ENCODE data around the gene MPV17L. TPM values are rescaled to one million over a fixed set of nuclear protein-coding genes. Genes with fewer than 3 reads are reported as not detected.
"Not testable (repeated sequence)": the region's sequence is repeated elsewhere in the genome, so short reads cannot be mapped to it uniquely, and the experiment has no call there.

The MPV17L gene
- total RNA-seq = not detected

DNA sequence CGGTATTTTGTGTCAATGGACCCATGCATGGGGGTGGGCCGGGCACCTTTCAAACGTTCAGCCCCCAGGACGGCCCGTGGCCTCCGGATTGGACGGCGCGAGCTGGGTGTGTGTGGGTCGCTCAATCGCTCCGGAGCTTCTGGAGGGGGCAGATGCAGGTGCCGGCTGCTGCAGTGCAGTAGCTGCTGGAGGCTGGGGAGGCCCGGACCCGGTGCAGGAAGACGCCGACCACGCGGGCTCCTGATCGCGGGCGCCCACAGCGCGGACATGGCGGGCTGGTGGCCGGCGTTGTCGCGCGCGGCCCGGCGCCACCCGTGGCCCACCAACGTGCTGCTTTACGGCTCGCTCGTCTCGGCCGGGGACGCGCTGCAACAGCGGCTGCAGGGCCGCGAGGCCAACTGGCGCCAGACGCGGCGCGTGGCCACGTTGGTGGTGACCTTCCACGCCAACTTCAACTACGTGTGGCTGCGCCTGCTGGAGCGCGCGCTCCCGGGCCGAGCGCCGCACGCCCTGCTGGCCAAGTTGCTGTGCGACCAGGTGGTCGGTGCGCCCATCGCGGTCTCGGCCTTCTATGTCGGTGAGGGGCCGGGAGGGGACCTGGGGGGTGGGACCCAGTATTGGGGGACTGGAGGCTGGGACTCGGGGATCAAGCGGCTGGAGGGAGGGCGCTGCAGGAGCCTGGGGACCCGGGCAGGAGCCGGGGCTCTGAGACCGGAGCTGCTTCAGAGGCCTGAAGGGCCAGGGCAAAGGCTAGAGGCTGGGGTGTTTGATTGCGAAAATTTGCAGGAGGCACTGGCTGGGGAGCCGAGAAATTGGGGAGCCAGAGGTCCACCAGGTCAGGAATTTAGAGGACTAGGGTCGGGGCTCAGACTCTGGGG is at the start of gene MPV17L:
Gene MPV17L, plus strand, starts transcription at position 124 of the 878 bp plus-strand sequence. Its CDS starts 144 bp downstream, at position 268.
- DNase-seq; POLR2A ChIA-PET; H3K36me3 Mint-ChIP-seq (ENCODE audit: low read depth); H3K9me3 Mint-ChIP-seq; H3K4me3 Mint-ChIP-seq; H3K4me1 Mint-ChIP-seq; H3K27ac Mint-ChIP-seq: not testable (repeated sequence)
- H3K27me3 Mint-ChIP-seq = peaks cover 45% of the 10 kb centered on the region
- CTCF ChIA-PET = interaction anchor here (0.5 kb wide), 1 partner anchor 85 kb away, joined by 3 read pairs; no protein-coding TSS in a partner anchor

DNA sequence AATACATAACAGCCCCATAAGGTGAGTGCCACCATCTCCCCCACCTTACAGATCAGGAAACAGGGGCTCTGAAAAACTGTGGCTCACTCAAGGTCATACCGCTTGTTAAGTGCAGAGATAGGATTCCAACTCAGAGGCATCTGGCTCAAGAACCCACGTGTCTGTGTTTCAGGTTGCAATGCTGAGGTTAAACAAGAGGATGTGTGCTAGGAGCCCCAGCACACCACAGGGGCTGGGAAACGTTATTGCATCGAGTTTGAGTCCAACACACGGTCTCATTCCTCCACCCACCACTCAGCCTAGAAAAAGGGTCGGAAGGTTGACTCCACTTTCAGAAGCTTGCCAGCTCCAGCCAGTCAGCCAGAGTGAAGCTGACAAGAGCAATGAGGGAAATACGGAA is 46.8 kb upstream of the MPV17L start:
- CTCF ChIA-PET; POLR2A ChIA-PET; H3K36me3 Mint-ChIP-seq (ENCODE audit: low read depth); H3K27me3 Mint-ChIP-seq; H3K4me1 Mint-ChIP-seq; H3K9me3 Mint-ChIP-seq; H3K4me3 Mint-ChIP-seq; H3K27ac Mint-ChIP-seq; DNase-seq: not testable (repeated sequence)

DNA sequence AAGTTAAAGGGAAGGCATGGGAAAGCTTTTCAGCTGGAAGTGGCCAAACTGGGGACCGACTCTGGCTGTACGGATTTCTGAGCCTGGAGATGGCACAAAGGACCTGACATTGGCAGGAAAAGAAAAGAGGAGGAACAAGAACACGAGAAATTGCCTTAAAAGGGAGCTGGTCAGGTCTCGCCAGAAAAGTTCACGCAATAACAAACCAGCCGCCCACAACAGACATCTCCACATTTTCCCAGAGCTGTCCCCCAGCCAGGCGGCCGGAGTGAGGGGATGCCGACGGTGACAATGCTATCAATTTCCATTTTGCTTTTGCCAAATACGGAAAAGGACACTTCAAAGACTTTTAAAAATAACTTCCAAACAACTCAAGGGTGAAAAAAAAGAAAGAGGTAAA is 44.3 kb upstream of the MPV17L start:
- H3K4me1 Mint-ChIP-seq; H3K9me3 Mint-ChIP-seq; POLR2A ChIA-PET; DNase-seq; H3K27me3 Mint-ChIP-seq; H3K36me3 Mint-ChIP-seq (ENCODE audit: low read depth); H3K4me3 Mint-ChIP-seq; CTCF ChIA-PET; H3K27ac Mint-ChIP-seq: not testable (repeated sequence)

DNA sequence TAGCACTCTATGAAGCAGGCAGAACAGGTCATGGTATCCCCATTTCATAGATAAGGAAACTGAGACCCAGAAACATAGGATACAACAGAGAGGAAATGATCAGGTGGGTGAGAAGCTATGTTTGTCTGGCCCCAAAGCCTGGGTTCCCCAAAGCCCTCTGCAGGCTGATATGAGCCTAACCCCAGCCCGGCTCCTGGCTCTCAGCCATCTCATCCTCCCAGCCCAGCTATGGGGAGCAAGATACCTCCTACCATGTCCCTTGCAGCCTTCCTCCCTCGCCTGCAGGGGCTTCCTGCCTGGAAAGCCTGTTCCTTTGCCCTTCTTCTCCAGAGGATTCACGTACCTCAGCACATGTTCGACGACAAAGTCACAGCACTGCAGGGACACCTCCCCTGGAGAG is 43.8 kb upstream of the MPV17L start:
- CTCF ChIA-PET = not testable (repeated sequence)

DNA sequence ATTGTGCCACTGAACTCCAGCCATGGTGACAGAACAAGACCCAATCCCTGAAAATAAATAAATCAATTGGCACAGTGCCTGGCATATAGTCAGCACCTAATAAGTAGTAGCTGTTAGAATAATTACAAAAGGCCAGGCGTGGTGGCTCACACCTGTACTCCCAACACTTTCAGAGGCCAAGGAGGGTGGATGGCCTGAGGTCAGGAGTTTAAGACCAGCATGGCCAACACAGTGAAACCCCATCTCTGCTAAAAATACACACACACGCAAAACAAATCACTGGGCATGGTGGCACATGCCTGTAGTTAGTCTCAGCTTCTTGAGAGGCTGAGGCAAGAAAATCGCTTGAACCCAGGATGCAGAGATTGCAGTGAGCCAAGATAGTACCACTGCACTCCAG is 42.7 kb upstream of the MPV17L start:
- POLR2A ChIA-PET; H3K4me1 Mint-ChIP-seq; H3K9me3 Mint-ChIP-seq; H3K36me3 Mint-ChIP-seq (ENCODE audit: low read depth); DNase-seq; H3K27me3 Mint-ChIP-seq; H3K4me3 Mint-ChIP-seq; CTCF ChIA-PET; H3K27ac Mint-ChIP-seq: not testable (repeated sequence)

More for the DNA sequence above, 43.8 kb upstream of the MPV17L start:
- POLR2A ChIA-PET; H3K36me3 Mint-ChIP-seq (ENCODE audit: low read depth); H3K9me3 Mint-ChIP-seq; H3K27ac Mint-ChIP-seq; H3K4me3 Mint-ChIP-seq; H3K4me1 Mint-ChIP-seq; H3K27me3 Mint-ChIP-seq; DNase-seq: not testable (repeated sequence)

DNA sequence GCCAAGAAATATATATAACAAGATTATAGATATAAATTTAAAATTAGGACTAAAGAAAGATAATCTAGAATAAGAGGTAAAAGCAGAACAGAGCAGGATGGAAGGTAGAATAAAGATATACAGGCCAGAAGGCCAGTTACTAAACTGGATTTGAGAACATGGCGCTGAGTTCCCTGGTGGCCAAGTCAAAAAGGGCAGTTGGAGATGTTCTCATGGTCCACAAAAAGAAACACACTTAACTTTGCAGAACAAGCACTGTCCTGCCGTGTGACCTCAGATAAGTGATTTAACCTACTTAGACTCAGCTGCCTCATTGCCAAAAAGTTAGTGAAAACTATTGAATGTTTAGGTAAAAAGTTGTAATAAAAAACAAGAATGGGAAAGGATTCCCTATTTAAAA is 40.7 kb upstream of the MPV17L start:
- POLR2A ChIA-PET; H3K4me1 Mint-ChIP-seq; H3K27me3 Mint-ChIP-seq; H3K9me3 Mint-ChIP-seq; CTCF ChIA-PET; DNase-seq; H3K27ac Mint-ChIP-seq; H3K4me3 Mint-ChIP-seq; H3K36me3 Mint-ChIP-seq (ENCODE audit: low read depth): not testable (repeated sequence)

DNA sequence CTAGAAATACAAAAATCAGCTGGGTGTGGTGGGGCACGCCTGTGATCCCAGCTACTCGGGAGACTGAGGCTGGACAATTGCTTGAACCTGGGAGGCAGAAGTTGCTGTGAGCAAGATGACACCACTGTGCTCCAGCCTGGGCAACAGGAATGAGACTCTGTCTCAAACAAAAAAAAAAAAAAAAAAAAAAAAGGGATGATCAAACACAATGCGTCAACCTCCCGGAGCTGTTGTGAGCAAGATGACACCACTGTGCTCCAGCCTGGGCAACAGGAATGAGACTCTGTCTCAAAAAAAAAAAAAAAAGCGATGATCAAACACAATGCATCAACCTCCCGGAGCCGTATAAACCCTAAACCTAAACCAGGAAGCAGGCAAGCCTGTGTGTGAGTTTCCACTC is 38.1 kb upstream of the MPV17L start:
- H3K36me3 Mint-ChIP-seq (ENCODE audit: low read depth); CTCF ChIA-PET; H3K4me1 Mint-ChIP-seq; DNase-seq; H3K9me3 Mint-ChIP-seq; POLR2A ChIA-PET; H3K27me3 Mint-ChIP-seq; H3K27ac Mint-ChIP-seq; H3K4me3 Mint-ChIP-seq: not testable (repeated sequence)

DNA sequence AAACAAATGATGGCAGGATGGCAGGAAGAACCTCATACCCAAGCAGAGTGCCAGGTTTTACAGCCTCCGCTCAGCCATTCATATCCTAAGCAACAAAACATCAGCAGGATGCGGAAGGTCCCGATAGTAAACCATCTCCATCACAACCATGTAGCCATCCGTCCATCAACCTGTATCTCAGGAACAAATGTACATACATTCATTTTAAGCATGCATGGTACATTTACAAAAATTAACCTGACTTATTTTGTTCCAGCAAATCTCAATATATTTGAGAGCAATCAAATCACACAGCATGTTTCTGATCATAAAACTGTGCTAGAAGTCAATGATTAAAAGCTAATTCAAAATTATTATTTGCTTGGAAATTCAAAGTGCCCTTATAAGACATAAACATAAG is 17.4 kb upstream of the MPV17L start, which contains the start of gene NPIPA5:
Gene NPIPA5, minus strand, starts transcription at position 101 of the 400 bp plus-strand sequence. Its CDS starts 0 bp downstream, at position 101.
- H3K4me3 Mint-ChIP-seq; CTCF ChIA-PET; H3K36me3 Mint-ChIP-seq (ENCODE audit: low read depth); H3K27ac Mint-ChIP-seq; DNase-seq; H3K27me3 Mint-ChIP-seq; POLR2A ChIA-PET; H3K4me1 Mint-ChIP-seq; H3K9me3 Mint-ChIP-seq: not testable (repeated sequence)

DNA sequence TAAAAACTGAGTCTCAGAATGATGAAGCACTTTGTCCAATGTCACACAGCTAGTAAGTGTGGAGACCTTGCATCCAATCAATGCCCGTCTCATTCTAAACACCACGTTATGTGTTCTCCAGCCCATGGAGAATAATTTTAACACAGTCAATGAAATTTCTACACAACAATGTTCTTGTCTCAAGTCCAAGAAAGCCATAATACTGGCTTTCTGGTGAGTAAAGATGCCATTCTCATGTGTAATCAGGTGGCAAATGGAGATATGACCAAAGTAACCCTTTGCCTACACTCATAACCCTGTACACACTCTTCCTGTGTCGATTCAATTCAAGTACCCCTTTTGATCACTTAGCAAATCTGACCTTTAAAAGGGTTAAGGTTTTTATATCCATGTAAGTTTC is 12.7 kb upstream of the MPV17L start:
- POLR2A ChIA-PET; H3K27ac Mint-ChIP-seq; H3K4me3 Mint-ChIP-seq; H3K4me1 Mint-ChIP-seq; H3K9me3 Mint-ChIP-seq; H3K27me3 Mint-ChIP-seq; H3K36me3 Mint-ChIP-seq (ENCODE audit: low read depth); CTCF ChIA-PET; DNase-seq: not testable (repeated sequence)

DNA sequence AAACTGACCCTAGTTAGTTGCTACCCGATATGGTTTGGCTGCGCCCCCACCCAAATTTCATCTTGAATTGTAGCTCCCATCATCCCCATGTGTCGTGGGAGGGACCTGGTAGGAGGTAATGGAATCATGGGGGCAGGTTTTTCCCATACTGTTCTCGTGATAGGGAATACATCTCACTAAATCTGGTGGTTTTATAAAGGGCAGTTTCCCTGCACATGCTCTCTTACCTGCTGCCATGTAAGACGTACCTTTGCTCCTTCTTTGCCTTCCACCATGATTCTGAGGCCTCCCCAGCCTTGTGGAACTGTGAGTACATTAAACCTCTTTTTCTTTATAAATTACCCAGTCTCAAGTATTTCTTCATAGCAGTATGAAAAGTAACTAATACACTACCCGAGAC is 7.5 kb upstream of the MPV17L start:
- POLR2A ChIA-PET; DNase-seq; H3K9me3 Mint-ChIP-seq; H3K27me3 Mint-ChIP-seq; CTCF ChIA-PET; H3K4me1 Mint-ChIP-seq; H3K36me3 Mint-ChIP-seq (ENCODE audit: low read depth); H3K27ac Mint-ChIP-seq; H3K4me3 Mint-ChIP-seq: not testable (repeated sequence)

DNA sequence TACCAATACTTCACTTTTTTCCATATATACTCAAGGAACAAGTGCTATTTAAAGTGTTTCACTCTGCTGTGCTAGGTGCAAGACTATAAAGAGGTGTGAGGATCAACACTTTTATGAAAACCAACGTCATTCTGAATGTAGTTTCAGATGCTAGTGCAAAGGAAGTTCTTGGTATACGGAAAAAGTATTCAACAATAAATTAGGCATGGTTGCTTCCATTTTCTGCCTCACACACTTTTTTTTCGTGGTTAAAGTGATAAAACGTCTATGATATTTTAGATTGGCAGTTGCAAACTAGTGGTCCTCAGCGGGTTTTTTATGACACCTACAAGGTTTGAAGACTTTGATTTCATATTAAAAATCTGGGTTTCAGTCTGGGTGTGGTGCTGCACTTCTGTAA is 5.6 kb upstream of the MPV17L start:
- DNase-seq; H3K27ac Mint-ChIP-seq; H3K4me1 Mint-ChIP-seq; H3K9me3 Mint-ChIP-seq; POLR2A ChIA-PET; H3K36me3 Mint-ChIP-seq (ENCODE audit: low read depth); H3K4me3 Mint-ChIP-seq; CTCF ChIA-PET: not testable (repeated sequence)
- H3K27me3 Mint-ChIP-seq = peaks cover 13% of the 10 kb centered on the region

DNA sequence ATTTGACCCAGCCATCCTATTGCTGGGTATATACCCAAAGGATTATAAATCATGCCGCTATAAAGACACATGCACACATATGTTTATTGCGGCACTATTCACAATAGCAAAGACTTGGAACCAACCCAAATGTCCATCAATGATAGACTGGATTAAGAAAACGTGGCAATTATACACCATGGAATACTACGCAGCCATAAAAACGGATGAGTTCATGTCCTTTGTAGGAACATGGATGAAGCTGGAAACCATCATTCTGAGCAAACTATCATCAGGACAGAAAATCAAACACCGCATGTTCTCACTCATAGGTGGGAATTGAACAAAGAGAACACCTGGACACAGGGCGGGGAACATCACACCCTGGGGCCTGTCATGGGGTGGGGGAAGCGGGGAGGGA is 2.5 kb upstream of the MPV17L start:
- DNase-seq; H3K9me3 Mint-ChIP-seq; H3K27ac Mint-ChIP-seq; H3K36me3 Mint-ChIP-seq (ENCODE audit: low read depth); H3K4me3 Mint-ChIP-seq; CTCF ChIA-PET; POLR2A ChIA-PET; H3K4me1 Mint-ChIP-seq: not testable (repeated sequence)
- H3K27me3 Mint-ChIP-seq = peaks cover 34% of the 10 kb centered on the region

DNA sequence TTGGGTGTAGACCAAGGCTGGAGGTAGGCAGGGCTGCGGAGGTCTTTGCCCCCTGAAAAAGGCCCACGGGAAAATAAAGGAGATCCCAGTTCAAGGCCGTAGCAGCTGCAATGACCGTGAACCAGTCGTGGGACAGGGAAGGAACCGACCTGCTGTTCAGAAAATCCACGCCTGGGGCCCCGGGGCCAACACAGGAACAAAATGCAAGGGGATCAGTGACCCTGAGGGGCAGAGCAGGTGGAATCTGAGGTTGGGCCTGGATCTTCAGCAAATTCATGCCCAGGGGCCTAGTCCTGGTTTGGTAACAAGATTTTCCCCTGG is 915 bp downstream of the MPV17L start:
- CTCF ChIA-PET; H3K4me3 Mint-ChIP-seq; H3K36me3 Mint-ChIP-seq (ENCODE audit: low read depth); H3K4me1 Mint-ChIP-seq; DNase-seq; H3K27ac Mint-ChIP-seq; H3K9me3 Mint-ChIP-seq; POLR2A ChIA-PET: not testable (repeated sequence)
- peaks cover 45% of the 10 kb centered on the region for H3K27me3 Mint-ChIP-seq

DNA sequence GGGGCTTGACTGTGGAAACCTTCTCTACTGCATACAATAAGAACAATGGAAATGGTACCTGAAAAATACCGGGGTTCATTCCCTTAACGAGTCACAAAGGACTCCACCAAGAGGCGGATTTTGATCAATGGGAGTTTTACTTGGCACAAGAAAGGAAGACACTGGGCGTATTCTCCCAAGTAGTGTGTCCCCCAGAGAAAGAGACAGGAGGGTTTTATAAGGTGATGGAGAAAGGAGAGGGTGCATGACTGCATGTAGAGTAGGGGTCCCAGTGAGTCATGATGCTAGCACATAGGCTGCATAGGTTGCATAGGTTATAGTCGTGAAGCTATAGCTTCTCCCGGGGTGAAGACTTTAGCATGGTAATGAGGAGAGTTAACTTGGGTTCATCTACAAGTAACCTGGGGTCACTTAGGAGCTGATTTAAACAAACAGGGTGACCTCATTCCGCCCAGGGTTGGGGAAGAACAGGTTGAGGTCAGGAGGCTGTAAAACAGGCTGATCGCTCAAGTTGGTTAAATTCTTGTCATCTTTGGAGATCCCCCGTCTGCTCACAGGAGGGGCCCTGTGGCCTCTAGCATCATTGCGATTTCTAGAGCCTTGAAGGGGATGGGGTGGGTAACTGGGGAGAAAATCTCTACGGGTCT is 1.5 kb downstream of the MPV17L start:
- CTCF ChIA-PET = no interaction called here
- DNase-seq = no peak
- no peaks in the 10 kb centered on the region for H3K9me3 Mint-ChIP-seq
- POLR2A ChIA-PET = no interaction called here
- H3K36me3 Mint-ChIP-seq (ENCODE audit: low read depth) = no peaks in the 10 kb centered on the region
- no peaks in the 10 kb centered on the region for H3K4me1 Mint-ChIP-seq
- no peak overlapping the region for H3K27ac Mint-ChIP-seq
- peaks cover 45% of the 10 kb centered on the region for H3K27me3 Mint-ChIP-seq
- H3K4me3 Mint-ChIP-seq = no peak overlapping the region
